Transverse colon (tissue), 4 donors: ENCODE measurements around the gene OR10AD1. TPM values are rescaled to one million over a fixed set of nuclear protein-coding genes. Genes with fewer than 3 reads are reported as not detected.
A peak's percentile ranks its signal among the peaks of the same experiment; 100 is the strongest.

Source experiments
- DNase-seq: peaks from one replicate; pipeline ENCODE4 v3.0.0-alpha.2; 2019
- H3K27ac ChIP-seq, 4 donors: fragments of 200-600 bp; sonication (generic); 2 replicates each; pipeline ENCODE4 v1.5.1; 2016 to 2018; ENCODE audit warnings: inconsistent platforms in 4 of 4
- H3K27me3 ChIP-seq: fragments of 200-600 bp; sonication (generic); 2 replicates; pipeline ENCODE4 v1.5.1; 2017; ENCODE audit warnings: inconsistent platforms
- H3K36me3 ChIP-seq, 4 donors: fragments of 200-600 bp; sonication (generic); 2 replicates each; pipeline ENCODE4 v1.5.1; 2017 to 2019; ENCODE audit warnings: inconsistent platforms in 4 of 4
- H3K4me1 ChIP-seq, 4 donors: fragments of 200-600 bp; sonication (generic); 2 replicates each; pipeline ENCODE4 v1.5.1; 2017 to 2020; ENCODE audit warnings: inconsistent platforms in 4 of 4
- H3K4me3 ChIP-seq, 4 donors: fragments of 200-600 bp; sonication (generic); 1 replicate in 1 of 4; 2 replicates in 3 of 4; pipeline versions ENCODE4 v1.5.1 to v1.6.1; 2017 to 2019; ENCODE audit warnings: inconsistent platforms in 4 of 4
- H3K9me3 ChIP-seq, 2 donors: fragments of 200-600 bp; sonication (generic); 2 replicates each; pipeline ENCODE4 v1.5.1; 2017 to 2019; ENCODE audit warnings: inconsistent platforms in 2 of 2
- CTCF ChIP-seq, 5 experiments: fragments of 200-600 bp in 3 of 5; fragments of 450-650 bp in 2 of 5; sonication (generic) in 3 of 5; IDR thresholded peaks; 1 replicate in 2 of 5; 2 replicates in 3 of 5; pipeline ENCODE4 v1.5.1; 2016 to 2017; ENCODE audit warnings: antibody characterized with exemption in 5 of 5, inconsistent platforms in 3 of 5, mild to moderate bottlenecking in 2 of 5, moderate library complexity in 1 of 5
- EP300 ChIP-seq: sonication (generic); formaldehyde crosslinking; IDR thresholded peaks from one replicate; pipeline ENCODE4 v1.6.1; 2017; ENCODE audit warnings: antibody characterized with exemption, low read depth
- POLR2A ChIP-seq: fragments of 450-650 bp; IDR thresholded peaks from one replicate; pipeline ENCODE4 v1.6.1; 2016; ENCODE audit warnings: antibody characterized with exemption, mild to moderate bottlenecking, moderate library complexity
- POLR2AphosphoS5 ChIP-seq, 3 donors: sonication (generic); formaldehyde crosslinking; IDR thresholded peaks; one replicate each; pipeline ENCODE4 v1.6.1; 2016; ENCODE audit warnings: antibody characterized with exemption in 3 of 3
- WGBS, 2 donors: methylation state at CpG; one replicate each; pipeline ENCODE4 v1.1.5; 2018; ENCODE audit warnings: low coverage in 1 of 2; 5-methylcytosine and 5-hydroxymethylcytosine counted together
- in situ Hi-C, 4 donors: fragments of 200-750 bp; cut with MboI; loops; one replicate each; pipeline versions ENCODE4 v1.15.0 to v1.15.1; 2017; ENCODE audit warnings: low sequenced_read_pairs in 3 of 4, low pct_ligation_motif_present in 1 of 4, low pct_unique_long_range_greater_than_20kb in 1 of 4
- intact Hi-C: fragments of 100-400 bp; cut with DNase I; formaldehyde crosslinking; loops from one replicate; pipeline ENCODE4 v1.15.1; 2023; ENCODE audit warnings: low total_unique reads
- total RNA-seq, 4 donors: library from RNA; depleted of rRNA; stranded (reverse); fragments of >200 nt; gene quantifications; one replicate each; pipeline ENCODE4 v1.1.0, GENCODE V29; 2016

Gene OR10AD1
- total RNA-seq, 4 donors from 2014 or later, result not detected

- TF ChIP-seq EP300 (no peak), POLR2A (no peak), CTCF (IDR thresholded peaks at IDR 0.05) (no peak), POLR2AphosphoS5 (IDR thresholded peaks at IDR 0.05) (no peak)
- Histone ChIP-seq H3K27me3 (peaks cover 52% of the 10 kb centered on the region), H3K4me1 (peaks cover 7 to 24% (median 16%) of the 10 kb centered on the region in 4 donors), H3K36me3 (no peaks in the 10 kb centered on the region), H3K4me3 (no peak overlapping the region), H3K9me3 (no peaks in the 10 kb centered on the region), H3K27ac (no peak overlapping the region)
- 84% methylated on average over 10 of the region's 10 CpGs; no CpG with 5 or more reads in 1 of the 2 donors for WGBS, 2 donors
- in situ Hi-C loops (no loop called here), intact Hi-C loops (no loop called here)
- DNase-seq, result no peak
Observed at GRCh38 chr12:48185181-48185919, 17.7 kb downstream of the OR10AD1 start.

- in situ Hi-C loops, result no loop called here
- Histone ChIP-seq H3K9me3 (no peaks in the 10 kb centered on the region), H3K4me1 (peaks cover 7 to 24% (median 16%) of the 10 kb centered on the region in 4 donors), H3K27ac (no peak overlapping the region), H3K36me3 (no peaks in the 10 kb centered on the region), H3K4me3 (peak overlapping the region in 3 of 4 donors; percentile 31 to 62 (median 54)), H3K27me3 (peaks cover 56% of the 10 kb centered on the region)
- intact Hi-C loops, result no loop called here
- TF ChIP-seq POLR2A, result no peak
- no peak for TF ChIP-seq EP300
- TF ChIP-seq CTCF (IDR thresholded peaks at IDR 0.05), result no peak
- no peak for TF ChIP-seq POLR2AphosphoS5 (IDR thresholded peaks at IDR 0.05)
- 26% methylated on average over 20 of the region's 20 CpGs; no CpG with 5 or more reads in 1 of the 2 donors for WGBS, 2 donors
- no peak for DNase-seq
Observed at GRCh38 chr12:48184549-48184922, 18.6 kb downstream of the OR10AD1 start.

GRCh38 chr12:48183876-48184548 is 19.1 kb downstream of the OR10AD1 start:
- Histone ChIP-seq H3K4me1 (peaks cover 7 to 24% (median 16%) of the 10 kb centered on the region in 4 donors), H3K36me3 (no peaks in the 10 kb centered on the region), H3K27ac (peak overlapping the region in 3 of 4 donors; percentile 31 to 57 (median 33)), H3K4me3 (peak overlapping the region; percentile 31 to 62 (median 57)), H3K27me3 (peaks cover 59% of the 10 kb centered on the region), H3K9me3 (no peaks in the 10 kb centered on the region)
- TF ChIP-seq POLR2A, result no peak
- TF ChIP-seq EP300, result no peak
- TF ChIP-seq CTCF (IDR thresholded peaks at IDR 0.05), result no peak
- TF ChIP-seq POLR2AphosphoS5 (IDR thresholded peaks at IDR 0.05), result no peak
- intact Hi-C loops (no loop called here), in situ Hi-C loops (no loop called here)
- 10 to 25% methylated on average over 5 to 53 of the region's 61 CpGs for WGBS, 2 donors
- DNase-seq, result no peak

GRCh38 chr12:48183091-48183875 is 19.8 kb downstream of the OR10AD1 start, which contains the start of gene CCDC184:
CCDC184 (plus strand) TSS chr12:48183644; CDS start chr12:48184123, 479 bp downstream.
- peak; percentile 60 for DNase-seq
- WGBS, 2 donors, result 0 to 1% methylated on average over 1 to 55 of the region's 61 CpGs
- Histone ChIP-seq H3K9me3 (no peaks in the 10 kb centered on the region), H3K4me3 (peak within 1 kb of the TSS; percentile 31 to 62 (median 57)), H3K36me3 (no peaks in the 10 kb centered on the region), H3K27ac (peak within 1 kb of the TSS; percentile 21 to 57 (median 32)), H3K27me3 (peaks cover 66% of the 10 kb centered on the region), H3K4me1 (peaks cover 7 to 24% (median 16%) of the 10 kb centered on the region in 4 donors)
- TF ChIP-seq POLR2AphosphoS5 (IDR thresholded peaks at IDR 0.05) (no peak), POLR2A (no peak), EP300 (no peak), CTCF (IDR thresholded peaks at IDR 0.05) (peak in 4 of 5 experiments; percentile 17 to 40 (median 34))
- in situ Hi-C loops, result no loop called here
- intact Hi-C loops, result no loop called here
